HepG2 (cell line): ENCODE measurements around the gene TTC31. TPM values are rescaled to one million over a fixed set of nuclear protein-coding genes. Genes with fewer than 3 reads are reported as not detected.

Experiments
- AKAP8 ChIP-seq: sonication (generic); formaldehyde crosslinking; IDR thresholded peaks from 2 replicates; pipeline ENCODE4 v1.5.1; 2020; ENCODE audit warnings: mild to moderate bottlenecking, missing genetic modification reagents
- ASH2L ChIP-seq: fragments of 300-600, 200-600 bp; sonication (generic); IDR thresholded peaks from 2 replicates; pipeline ENCODE4 v1.7.0; 2017; ENCODE audit warnings: low read depth, mild to moderate bottlenecking, moderate library complexity, mixed read lengths, low read length; ENCODE audit not compliant: insufficient read length
- ATF7 ChIP-seq, 2 experiments: fragments of 450-650 bp in 1 of 2; sonication (generic) in 1 of 2; formaldehyde crosslinking in 1 of 2; IDR thresholded peaks; 2 replicates each; pipeline versions ENCODE4 v1.4.0 to v1.6.1; 2016 to 2020; ENCODE audit warnings: antibody characterized with exemption in 1 of 2, mild to moderate bottlenecking in 1 of 2, missing genetic modification reagents in 1 of 2
- ATM ChIP-seq: fragments of 450-650 bp; IDR thresholded peaks from 2 replicates; pipeline ENCODE4 v1.7.1; 2017; ENCODE audit warnings: mild to moderate bottlenecking, borderline replicate concordance
- CBX2 ChIP-seq, 2 experiments: fragments of 200-600 bp in 1 of 2; sonication (generic); formaldehyde crosslinking in 1 of 2; IDR thresholded peaks; 2 replicates each; pipeline versions ENCODE4 v1.7.0 to v1.8.1; 2018 to 2022; ENCODE audit warnings: low read depth in 2 of 2, low read length in 1 of 2, mild to moderate bottlenecking in 1 of 2, missing genetic modification reagents in 1 of 2
- GABPA ChIP-seq, 2 experiments: IDR thresholded peaks; 2 replicates each; pipeline ENCODE4 v1.6.1; 2011 to 2016; ENCODE audit warnings: low read depth in 2 of 2, low read length in 1 of 2, missing biosample characterization in 1 of 2, missing genetic modification characterization in 1 of 2
- IKZF1 ChIP-seq: fragments of 450-650 bp; IDR thresholded peaks from 2 replicates; pipeline ENCODE4 v1.7.1; 2016
- KDM3A ChIP-seq: IDR thresholded peaks from 2 replicates; pipeline ENCODE4 v1.6.1; 2018; ENCODE audit warnings: low read depth, missing compliant biosample characterization
- NCOA2 ChIP-seq: sonication (generic); formaldehyde crosslinking; IDR thresholded peaks from 2 replicates; pipeline ENCODE4 v1.8.0; 2022; ENCODE audit warnings: inconsistent platforms
- NCOA5 ChIP-seq: sonication (generic); formaldehyde crosslinking; IDR thresholded peaks from 2 replicates; pipeline ENCODE4 v1.4.0; 2020; ENCODE audit warnings: missing genetic modification reagents
- NFAT5 ChIP-seq: sonication (generic); formaldehyde crosslinking; IDR thresholded peaks from 2 replicates; pipeline ENCODE4 v1.4.0; 2020; ENCODE audit warnings: missing genetic modification reagents
- SNRNP70 ChIP-seq: fragments of 200-400 bp; formaldehyde crosslinking; IDR thresholded peaks from 2 replicates; pipeline ENCODE4 v1.6.1; 2017; ENCODE audit warnings: mild to moderate bottlenecking, low read depth, low read length, moderate library complexity
- ZBTB4 ChIP-seq: sonication (generic); formaldehyde crosslinking; IDR thresholded peaks from 2 replicates; pipeline ENCODE4 v1.4.0; 2020; ENCODE audit warnings: missing genetic modification reagents, mild to moderate bottlenecking, borderline replicate concordance
- ZNF337 ChIP-seq: sonication (generic); formaldehyde crosslinking; IDR thresholded peaks from 2 replicates; pipeline ENCODE4 v1.5.1; 2020; ENCODE audit warnings: missing genetic modification reagents, low read depth, mild to moderate bottlenecking, borderline replicate concordance
- ZNF414 ChIP-seq: sonication (generic); formaldehyde crosslinking; IDR thresholded peaks from 2 replicates; pipeline ENCODE4 v1.5.0; 2020; ENCODE audit warnings: missing genetic modification reagents
- ZNF607 ChIP-seq: sonication (generic); formaldehyde crosslinking; IDR thresholded peaks from 2 replicates; pipeline ENCODE4 v1.5.1; 2020; ENCODE audit warnings: missing genetic modification reagents, mild to moderate bottlenecking, borderline replicate concordance
- ZNF777 ChIP-seq: sonication (generic); formaldehyde crosslinking; IDR thresholded peaks from 2 replicates; pipeline ENCODE4 v1.4.0; 2020; ENCODE audit warnings: missing genetic modification reagents
- ZNF883 ChIP-seq: sonication (generic); formaldehyde crosslinking; IDR thresholded peaks from 2 replicates; pipeline ENCODE4 v1.5.1; 2020; ENCODE audit warnings: mild to moderate bottlenecking, missing genetic modification reagents; ENCODE audit errors: not compliant biosample characterization
- ZSCAN9 ChIP-seq: IDR thresholded peaks from 2 replicates; pipeline ENCODE4 v1.6.1; 2016; ENCODE audit warnings: borderline replicate concordance
- polyA plus RNA-seq, 8 experiments: library from polyadenylated mRNA; depleted of rRNA in 3 of 8; stranded (reverse) in 7 of 8; unstranded in 1 of 8; fragments of >200 nt; fragmentation: Illumina TruSeq in 4 of 8; extraction: Trizol in 4 of 8; gene quantifications; 2 replicates each; pipeline versions ENCODE4 v1.2.1 to v1.2.3, GENCODE V29; 2011 to 2016; ENCODE audit warnings: low read depth in 4 of 8, missing spikeins in 1 of 8, mixed read lengths in 1 of 8; ENCODE audit not compliant: insufficient read depth in 1 of 8
- total RNA-seq, 5 experiments: library from RNA; depleted of rRNA; stranded (reverse); fragments of >200 nt; fragmentation: Illumina TruSeq; extraction: Trizol; gene quantifications; 2 replicates each; pipeline ENCODE4 v1.2.3, GENCODE V29; 2016; ENCODE audit warnings: low read depth in 1 of 5

Gene TTC31
- total and polyA plus RNA-seq, 2 of the 13 experiments (the other 11 are each of a cell fraction or from before 2014, with no cell fraction given) = 28.3 to 39.5 TPM

- TF ChIP-seq ZNF777 (peak; percentile 91), CBX2 (IDR thresholded peaks at IDR 0.05; ENCODE audit: low read depth, low read length) (no peak), CBX2 (CRISPR knock-in tag; IDR thresholded peaks at IDR 0.05; ENCODE audit: low read depth) (0 out of 2 replicates have a peak, but pooled peaks have one; percentile 35), ZSCAN9 (peak; percentile 62; the same call in 1 of the 2 replicates), SNRNP70 (no peak), ZNF337 (no peak), NFAT5 (peak; percentile 93; the same call in 1 of the 2 replicates), ZBTB4 (CRISPR knock-in tag) (peak; percentile 63; the same call in 1 of the 2 replicates), NCOA2 (CRISPR knock-in tag) (peak; percentile 66), ASH2L (peak; percentile 97), IKZF1 (no peak), ATF7 (IDR thresholded peaks at IDR 0.05) (no peak), ATF7 (CRISPR knock-in tag; IDR thresholded peaks at IDR 0.05) (peak; percentile 29; the same call in 1 of the 2 replicates), ZNF414 (CRISPR knock-in tag) (peak; percentile 77; the same call in 1 of the 2 replicates), AKAP8 (CRISPR knock-in tag) (peak; percentile 96), ZNF883 (CRISPR knock-in tag) (peak; percentile 73), ZNF607 (CRISPR knock-in tag) (peak; percentile 84), NCOA5 (peak; percentile 86; the same call in 1 of the 2 replicates), ATM (no peak), GABPA (IDR thresholded peaks at IDR 0.05; ENCODE audit: low read depth, low read length) (no peak), GABPA (CRISPR knock-in tag; IDR thresholded peaks at IDR 0.05; ENCODE audit: low read depth) (peak; percentile 96), KDM3A (CRISPR knock-in tag) (no peak; the same call in 1 of the 2 replicates)
Observed at GRCh38 chr2:74507145-74507925, 24.5 kb downstream of the TTC31 start, which contains the start of gene PCGF1 (continued).
